Natural killer cell (primary cell): ENCODE measurements around the gene ACSS1. TPM values are rescaled to one million over a fixed set of nuclear protein-coding genes. Genes with fewer than 3 reads are reported as not detected.

Source experiments
- ATAC-seq, 3 donors: fragments of 150-1000 bp in 2 of 3; fragments of 200-7000 bp in 1 of 3; cut with Tn5 transposase; 1 replicate in 1 of 3; 2 replicates in 2 of 3; pipeline ENCODE4 v1.10.0; 2021; ENCODE audit warnings: mild to moderate bottlenecking in 2 of 3, moderate library complexity in 2 of 3
- DNase-seq, 2 donors: peaks; one replicate each; pipeline versions ENCODE4 v3.0.0 to v3.0.0-alpha.2; 2013 to 2021; ENCODE audit warnings: mixed read lengths in 1 of 2
- H3K27ac ChIP-seq: one replicate; pipeline ENCODE4 v1.5.1; 2013; ENCODE audit warnings: mild to moderate bottlenecking, low read length
- H3K27me3 ChIP-seq: one replicate; pipeline ENCODE4 v1.6.1; 2013; ENCODE audit warnings: low read length; ENCODE audit not compliant: control insufficient read depth, insufficient read depth
- H3K36me3 ChIP-seq: one replicate; pipeline ENCODE4 v1.6.1; 2013; ENCODE audit warnings: low read length; ENCODE audit not compliant: control insufficient read depth, insufficient read depth
- H3K4me1 ChIP-seq: one replicate; pipeline ENCODE4 v1.6.1; 2013; ENCODE audit warnings: low read length; ENCODE audit not compliant: control insufficient read depth, insufficient read depth
- H3K4me3 ChIP-seq: one replicate; pipeline ENCODE4 v1.5.1; 2013; ENCODE audit warnings: low read length
- H3K9me3 ChIP-seq: one replicate; pipeline ENCODE4 v1.6.1; 2013; ENCODE audit warnings: low read length; ENCODE audit not compliant: control insufficient read depth, insufficient read depth
- H3K27ac Mint-ChIP-seq, 2 donors: one replicate each; pipeline ENCODE4 v1.8.0; 2022; ENCODE audit warnings: mild to moderate bottlenecking in 2 of 2, mixed read lengths in 2 of 2, moderate library complexity in 1 of 2
- H3K27me3 Mint-ChIP-seq, 2 donors: one replicate each; pipeline ENCODE4 v1.8.0; 2022; ENCODE audit warnings: low read depth in 2 of 2, mixed read lengths in 2 of 2
- H3K36me3 Mint-ChIP-seq: one replicate; pipeline ENCODE4 v1.8.0; 2022; ENCODE audit warnings: mixed read lengths
- H3K4me1 Mint-ChIP-seq, 2 donors: one replicate each; pipeline ENCODE4 v1.8.0; 2022; ENCODE audit warnings: mixed read lengths in 2 of 2
- H3K4me3 Mint-ChIP-seq: one replicate; pipeline ENCODE4 v1.8.0; 2022; ENCODE audit warnings: mild to moderate bottlenecking, moderate library complexity, mixed read lengths
- H3K9me3 Mint-ChIP-seq, 2 donors: one replicate each; pipeline ENCODE4 v1.8.0; 2022; ENCODE audit warnings: mixed read lengths in 2 of 2
- CTCF ChIP-seq: fragments of 200-600 bp; IDR thresholded peaks from one replicate; pipeline ENCODE4 v1.8.0; 2022; ENCODE audit warnings: antibody characterized with exemption
- WGBS: methylation state at CpG from one replicate; pipeline ENCODE4 v1.1.7; 2013; ENCODE audit warnings: missing lambda C conversion rate; ENCODE audit not compliant: insufficient coverage; 5-methylcytosine and 5-hydroxymethylcytosine counted together
- intact Hi-C: fragments of 100-400 bp; cut with micrococcal nuclease; formaldehyde crosslinking; loops from one replicate; pipeline ENCODE4 v1.14.2; 2022
- total RNA-seq, 4 donors: library from RNA; stranded (reverse); fragments of 120-200 nt in 1 of 4; gene quantifications; one replicate each; pipeline versions ENCODE4 v1.2.3 to v1.2.4, GENCODE V29; 2013 to 2022

Gene ACSS1
- total RNA-seq, 3 donors from 2014 or later (not counting 1 experiment from before 2014, with no cell fraction given) = 46.3 to 67.4 (median 57.4) TPM

GRCh38 chr20:24986436-24987015 lies 71.4 kb downstream of the ACSS1 start:
- Mint-ChIP-seq H3K4me3 (peak overlapping the region; percentile 83), H3K9me3 (no peaks in the 10 kb centered on the region), H3K36me3 (peaks cover 11% of the 10 kb centered on the region), H3K27me3 (no peaks in the 10 kb centered on the region), H3K4me1 (peaks cover 96 to 99% of the 10 kb centered on the region in 2 donors), H3K27ac (peak overlapping the region; percentile 93 to 94)
- Histone ChIP-seq H3K27me3 (no peaks in the 10 kb centered on the region), H3K9me3 (no peaks in the 10 kb centered on the region), H3K27ac (peak overlapping the region; percentile 58), H3K36me3 (peaks cover 13% of the 10 kb centered on the region), H3K4me1 (peaks cover 73% of the 10 kb centered on the region), H3K4me3 (no peak overlapping the region)
- intact Hi-C loops = loop anchor here (1.0 kb wide), 1 partner anchor 25 kb away; no protein-coding TSS in a partner anchor
- DNase-seq (no peak), ATAC-seq (no peak)
- WGBS = 93% methylated on average over 7 of the region's 7 CpGs
- no peak for TF ChIP-seq CTCF

DNA sequence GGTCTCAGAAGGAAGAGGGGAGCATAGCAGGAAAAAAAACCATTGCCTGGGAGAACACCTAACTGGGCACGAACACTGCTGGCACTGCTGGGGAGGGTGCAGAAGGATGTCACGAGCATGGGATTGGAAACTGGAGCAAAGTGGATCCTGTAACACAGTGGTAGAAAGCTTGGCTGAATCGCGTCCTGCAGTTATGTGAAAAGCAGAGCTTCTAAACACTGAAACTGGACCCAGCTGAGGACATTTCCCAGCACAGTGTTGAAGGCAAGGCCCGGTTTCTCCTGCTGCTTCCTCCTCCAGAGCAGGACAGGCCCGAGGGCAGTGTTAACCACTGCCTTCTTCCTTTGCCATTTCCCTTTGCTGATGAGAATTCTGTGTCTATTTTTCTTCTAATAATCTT lies 72.1 kb downstream of the ACSS1 start:
- intact Hi-C loops = no loop called here
- no peak for TF ChIP-seq CTCF
- Mint-ChIP-seq H3K27ac (peak overlapping the region; percentile 93 to 94), H3K27me3 (no peaks in the 10 kb centered on the region), H3K36me3 (peaks cover 11% of the 10 kb centered on the region), H3K4me1 (peaks cover 96 to 99% of the 10 kb centered on the region in 2 donors), H3K9me3 (no peaks in the 10 kb centered on the region), H3K4me3 (peak overlapping the region; percentile 83)
- Histone ChIP-seq H3K36me3 (peaks cover 17% of the 10 kb centered on the region), H3K4me3 (no peak overlapping the region), H3K27me3 (no peaks in the 10 kb centered on the region), H3K27ac (peak overlapping the region; percentile 58), H3K4me1 (peaks cover 74% of the 10 kb centered on the region), H3K9me3 (no peaks in the 10 kb centered on the region)
- 46% methylated on average over 6 of the region's 6 CpGs for WGBS
- DNase-seq (no peak), ATAC-seq (no peak)

DNA sequence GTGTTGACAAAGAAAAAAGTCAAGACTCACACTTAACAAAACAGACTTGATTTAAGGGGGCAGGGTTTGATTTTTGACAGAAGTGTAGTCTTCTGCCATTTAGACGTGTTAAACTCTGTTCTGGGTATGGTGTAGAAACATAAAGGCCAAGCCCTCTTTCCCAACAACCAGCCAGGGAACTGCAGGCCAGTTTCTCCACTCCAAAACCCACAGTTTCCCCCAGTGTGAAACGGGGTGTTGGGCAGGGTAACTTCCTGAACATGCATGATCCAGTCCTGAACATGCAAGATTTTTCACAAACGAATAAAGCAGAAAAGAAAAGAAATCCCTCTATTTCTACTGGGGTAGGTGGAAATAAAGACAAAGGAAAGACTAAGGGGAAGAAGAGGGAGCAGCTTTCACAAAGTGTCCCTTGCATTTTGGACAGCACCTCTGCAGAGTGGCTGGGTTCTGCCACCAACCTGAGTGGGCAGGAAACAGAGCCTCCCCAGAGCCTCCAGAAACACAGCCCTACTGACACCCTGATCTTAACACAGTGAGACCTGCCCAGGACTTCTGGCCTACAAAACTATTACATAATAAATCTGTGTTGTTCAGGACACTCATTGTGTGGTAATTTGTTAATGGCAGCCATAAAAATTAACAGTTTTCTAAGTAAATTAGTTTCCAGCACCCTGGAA lies 72.8 kb downstream of the ACSS1 start:
- H3K9me3 ChIP-seq = peaks cover under 1% of the 10 kb centered on the region
- no peaks in the 10 kb centered on the region for H3K27me3 ChIP-seq
- peak overlapping the region; percentile 83 for H3K4me3 Mint-ChIP-seq
- peaks cover 96 to 99% of the 10 kb centered on the region in 2 donors for H3K4me1 Mint-ChIP-seq
- DNase-seq (peak in 1 of 2 donors; percentile 26), ATAC-seq (peak; percentile 32 to 52 (median 46))
- H3K4me3 ChIP-seq = no peak overlapping the region
- intact Hi-C loops = no loop called here
- no peaks in the 10 kb centered on the region for H3K27me3 Mint-ChIP-seq
- peak overlapping the region; percentile 93 to 94 for H3K27ac Mint-ChIP-seq
- H3K36me3 Mint-ChIP-seq = peaks cover 12% of the 10 kb centered on the region
- peak overlapping the region; percentile 58 for H3K27ac ChIP-seq
- no CpG with 5 or more reads among the region's 3 CpGs for WGBS
- no peaks in the 10 kb centered on the region for H3K9me3 Mint-ChIP-seq
- TF ChIP-seq CTCF = no peak
- peaks cover 80% of the 10 kb centered on the region for H3K4me1 ChIP-seq
- H3K36me3 ChIP-seq = peaks cover 24% of the 10 kb centered on the region
